Measurements from ENCODE around the gene C21orf58. TPM values are rescaled to one million over a fixed set of nuclear protein-coding genes. Genes with fewer than 3 reads are reported as not detected.

C21orf58 gene
- total RNA-seq, 2 experiments from 2014 or later: 27.4 to 33.0 TPM

- DNase-seq (no peak), ATAC-seq (no peak)
- no peaks in the 10 kb centered on the region for H3K4me1 Mint-ChIP-seq
- CTCF ChIA-PET: interaction anchor here (0.8 kb wide), 1 partner anchor 76 kb away, joined by 3 read pairs; no protein-coding TSS in a partner anchor
- H3K36me3 Mint-ChIP-seq (ENCODE audit: low read depth): peaks cover 45% of the 10 kb centered on the region
- intact Hi-C loops (cut with DNase I, micrococcal nuclease): no loop called here
- POLR2A ChIA-PET: no interaction called here
- no peak overlapping the region for H3K27ac Mint-ChIP-seq
- no peaks in the 10 kb centered on the region for H3K9me3 Mint-ChIP-seq (ENCODE audit: low read depth)
- H3K27me3 Mint-ChIP-seq: no peaks in the 10 kb centered on the region
- H3K4me3 Mint-ChIP-seq: no peak overlapping the region
Measured at GRCh38 chr21:46351476-46352163, 27.9 kb upstream of the C21orf58 start.

GRCh38 chr21:46350981-46351380 is 27.3 kb upstream of the C21orf58 start:
- Mint-ChIP-seq H3K27ac (no peak overlapping the region), H3K36me3 (ENCODE audit: low read depth) (peaks cover 46% of the 10 kb centered on the region), H3K4me3 (no peak overlapping the region), H3K9me3 (ENCODE audit: low read depth) (no peaks in the 10 kb centered on the region), H3K4me1 (no peaks in the 10 kb centered on the region), H3K27me3 (no peaks in the 10 kb centered on the region)
- no peak for ATAC-seq
- CTCF ChIA-PET: interaction anchor here (0.8 kb wide), 1 partner anchor 75 kb away, joined by 3 read pairs; no protein-coding TSS in a partner anchor
- POLR2A ChIA-PET: no interaction called here
- intact Hi-C loops (cut with DNase I, micrococcal nuclease): no loop called here
- no peak for DNase-seq

DNA sequence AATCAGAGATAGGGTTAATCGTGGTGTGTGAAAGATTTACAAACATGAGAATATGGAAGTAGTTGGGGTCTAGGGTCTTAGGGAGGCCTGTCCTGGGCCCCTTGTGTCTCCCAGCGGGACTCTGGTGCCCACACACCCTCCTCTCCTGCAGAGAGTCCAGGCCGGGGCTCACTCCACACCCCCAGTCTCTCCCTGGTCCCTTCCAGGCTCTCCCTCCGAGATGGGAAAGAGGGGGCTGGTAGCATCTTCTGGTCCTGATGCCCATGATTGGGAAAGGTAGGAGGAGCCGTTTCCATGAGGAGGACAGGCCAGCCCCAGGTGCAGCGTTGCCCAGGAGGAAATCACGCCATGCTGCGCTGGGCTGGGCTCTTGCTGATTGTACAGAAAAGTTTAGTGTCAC is 26.9 kb upstream of the C21orf58 start:
- DNase-seq (no peak), ATAC-seq (no peak)
- intact Hi-C loops (cut with DNase I, micrococcal nuclease): no loop called here
- no peak overlapping the region for H3K27ac Mint-ChIP-seq
- no peak overlapping the region for H3K4me3 Mint-ChIP-seq
- ChIA-PET POLR2A (no interaction called here), CTCF (no interaction called here)
- no peaks in the 10 kb centered on the region for H3K9me3 Mint-ChIP-seq (ENCODE audit: low read depth)
- H3K27me3 Mint-ChIP-seq: no peaks in the 10 kb centered on the region
- no peaks in the 10 kb centered on the region for H3K4me1 Mint-ChIP-seq
- peaks cover 50% of the 10 kb centered on the region for H3K36me3 Mint-ChIP-seq (ENCODE audit: low read depth)

DNA sequence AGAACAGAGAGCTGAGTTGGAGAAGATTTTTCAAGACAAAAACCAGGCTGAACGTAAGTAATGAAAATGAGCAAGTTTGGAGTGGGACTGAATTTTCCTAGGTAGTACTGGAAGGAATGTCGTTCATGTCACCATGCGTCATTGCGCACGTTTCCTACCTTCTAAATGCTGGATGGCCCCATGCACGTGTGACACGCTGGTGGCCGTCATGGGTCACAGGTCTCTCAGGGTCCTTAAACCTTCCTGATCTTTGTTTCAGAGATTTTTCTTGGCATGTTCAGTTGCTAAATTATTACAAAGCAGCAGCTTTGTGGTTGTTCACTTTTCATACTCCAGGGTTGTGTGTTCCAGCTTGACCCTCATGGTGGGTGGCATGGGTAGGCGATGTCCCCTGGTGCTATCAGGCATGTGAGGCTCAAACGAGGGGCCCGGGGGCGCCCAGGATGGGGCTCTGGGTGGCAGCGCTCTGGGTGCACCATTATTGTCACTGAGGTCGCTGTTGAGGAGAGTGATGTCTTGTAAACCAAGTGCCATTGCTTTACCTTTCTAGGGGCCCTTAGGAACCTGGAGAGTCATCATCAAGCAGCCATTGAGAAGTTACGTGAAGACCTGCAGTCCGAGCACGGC is 25.6 kb upstream of the C21orf58 start:
- no peak for ATAC-seq

DNA sequence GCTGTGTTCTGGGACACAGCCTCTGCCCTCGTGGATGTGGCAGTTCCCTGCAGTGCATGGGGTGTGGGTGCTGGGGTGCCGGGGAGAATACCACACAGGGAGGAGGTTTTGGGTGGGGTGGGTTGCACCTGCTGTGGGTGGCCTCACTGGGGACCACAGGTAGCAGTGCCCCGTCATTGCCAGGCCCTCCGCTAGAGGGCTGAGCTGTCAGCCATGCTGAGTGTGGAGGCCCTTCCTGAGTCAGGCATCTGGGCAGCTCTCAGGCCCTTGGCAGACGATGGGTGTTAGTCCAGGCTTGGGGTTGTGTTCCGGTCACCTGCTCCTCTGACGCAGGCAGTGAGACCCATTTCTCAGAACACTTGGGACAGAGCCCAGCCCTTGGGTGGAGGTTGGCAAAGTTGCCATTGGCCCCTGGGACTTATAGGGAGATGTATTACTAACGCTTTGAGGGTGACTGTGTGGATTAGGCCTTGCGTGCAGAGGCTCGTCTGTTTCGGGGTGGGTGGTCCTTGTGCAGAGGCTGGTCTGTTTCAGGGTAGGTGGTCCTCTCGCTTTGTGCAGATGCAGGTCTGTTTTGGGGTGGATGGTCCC is 24.2 kb upstream of the C21orf58 start:
- Mint-ChIP-seq H3K27ac (no peak overlapping the region), H3K4me3 (no peak overlapping the region), H3K4me1 (peaks cover 2% of the 10 kb centered on the region), H3K27me3 (no peaks in the 10 kb centered on the region), H3K9me3 (ENCODE audit: low read depth) (no peaks in the 10 kb centered on the region), H3K36me3 (ENCODE audit: low read depth) (peaks cover 36% of the 10 kb centered on the region)
- CTCF ChIA-PET: no interaction called here
- POLR2A ChIA-PET: no interaction called here
- intact Hi-C loops (cut with DNase I, micrococcal nuclease): no loop called here
- ATAC-seq (no peak), DNase-seq (no peak)

More for the DNA sequence above, 25.6 kb upstream of the C21orf58 start:
- no peak for DNase-seq
- Mint-ChIP-seq H3K36me3 (ENCODE audit: low read depth) (peaks cover 45% of the 10 kb centered on the region), H3K4me1 (no peaks in the 10 kb centered on the region), H3K4me3 (no peak overlapping the region), H3K9me3 (ENCODE audit: low read depth) (no peaks in the 10 kb centered on the region), H3K27me3 (no peaks in the 10 kb centered on the region), H3K27ac (no peak overlapping the region)
- intact Hi-C loops (cut with DNase I, micrococcal nuclease): no loop called here
- ChIA-PET CTCF (no interaction called here), POLR2A (no interaction called here)

GRCh38 chr21:46347203-46347550 is 23.5 kb upstream of the C21orf58 start:
- no peak overlapping the region for H3K27ac Mint-ChIP-seq
- no peak overlapping the region for H3K4me3 Mint-ChIP-seq
- no peaks in the 10 kb centered on the region for H3K9me3 Mint-ChIP-seq (ENCODE audit: low read depth)
- CTCF ChIA-PET: no interaction called here
- H3K36me3 Mint-ChIP-seq (ENCODE audit: low read depth): peaks cover 38% of the 10 kb centered on the region
- no peaks in the 10 kb centered on the region for H3K27me3 Mint-ChIP-seq
- ATAC-seq (no peak), DNase-seq (no peak)
- peaks cover 2% of the 10 kb centered on the region for H3K4me1 Mint-ChIP-seq
- intact Hi-C loops (cut with DNase I, micrococcal nuclease): no loop called here
- POLR2A ChIA-PET: no interaction called here

- H3K27me3 Mint-ChIP-seq: no peaks in the 10 kb centered on the region
- CTCF ChIA-PET: no interaction called here
Measured at GRCh38 chr21:46346296-46347202, 22.9 kb upstream of the C21orf58 start.

DNA sequence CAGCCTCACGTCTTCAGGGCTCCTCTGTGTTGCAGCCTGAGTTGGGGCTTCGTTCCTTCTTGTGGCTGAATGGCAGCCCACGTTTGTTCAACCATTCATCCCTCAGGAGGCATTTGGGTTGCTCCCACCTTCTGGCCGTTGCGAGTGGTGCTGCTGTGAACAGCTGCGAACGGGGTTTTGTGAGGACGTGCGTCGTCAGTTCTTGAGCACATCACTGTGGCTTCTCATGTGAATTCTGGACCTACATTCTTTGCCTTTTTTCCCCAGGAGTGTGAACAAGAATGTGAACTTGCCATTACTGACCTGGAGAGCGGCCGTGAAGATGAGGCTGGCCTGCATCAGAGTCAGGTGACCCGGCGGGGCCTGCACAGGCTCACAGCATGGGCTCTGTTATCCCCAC is 22.2 kb upstream of the C21orf58 start:
- intact Hi-C loops (cut with DNase I, micrococcal nuclease): no loop called here
- ChIA-PET POLR2A (no interaction called here), CTCF (no interaction called here)
- Mint-ChIP-seq H3K4me1 (peaks cover 2% of the 10 kb centered on the region), H3K9me3 (ENCODE audit: low read depth) (no peaks in the 10 kb centered on the region), H3K27ac (no peak overlapping the region), H3K27me3 (no peaks in the 10 kb centered on the region), H3K4me3 (no peak overlapping the region), H3K36me3 (ENCODE audit: low read depth) (peaks cover 34% of the 10 kb centered on the region)
- ATAC-seq (no peak), DNase-seq (no peak)

More at GRCh38 chr21:46346296-46347202, 22.9 kb upstream of the C21orf58 start:
- Mint-ChIP-seq H3K4me1 (peaks cover 2% of the 10 kb centered on the region), H3K4me3 (no peak overlapping the region), H3K27ac (no peak overlapping the region), H3K36me3 (ENCODE audit: low read depth) (peaks cover 38% of the 10 kb centered on the region), H3K9me3 (ENCODE audit: low read depth) (no peaks in the 10 kb centered on the region)
- DNase-seq (no peak), ATAC-seq (no peak)
- POLR2A ChIA-PET: no interaction called here
- intact Hi-C loops (cut with DNase I, micrococcal nuclease): no loop called here

GRCh38 chr21:46344219-46344915 is 20.7 kb upstream of the C21orf58 start:
- Mint-ChIP-seq H3K27ac (no peak overlapping the region), H3K4me1 (peaks cover 2% of the 10 kb centered on the region), H3K27me3 (no peaks in the 10 kb centered on the region), H3K36me3 (ENCODE audit: low read depth) (peaks cover 34% of the 10 kb centered on the region), H3K9me3 (ENCODE audit: low read depth) (no peaks in the 10 kb centered on the region), H3K4me3 (no peak overlapping the region)
- ChIA-PET POLR2A (no interaction called here), CTCF (no interaction called here)
- no peak for DNase-seq
- intact Hi-C loops (cut with DNase I, micrococcal nuclease): no loop called here
- ATAC-seq: no peak

- Mint-ChIP-seq H3K36me3 (ENCODE audit: low read depth) (peaks cover 44% of the 10 kb centered on the region), H3K4me3 (no peak overlapping the region), H3K27me3 (no peaks in the 10 kb centered on the region), H3K27ac (no peak overlapping the region), H3K4me1 (peaks cover 2% of the 10 kb centered on the region), H3K9me3 (ENCODE audit: low read depth) (no peaks in the 10 kb centered on the region)
- POLR2A ChIA-PET: no interaction called here
- DNase-seq: no peak
- intact Hi-C loops (cut with DNase I, micrococcal nuclease): no loop called here
- ATAC-seq: no peak
- CTCF ChIA-PET: no interaction called here
Measured at GRCh38 chr21:46340998-46341397, 17.3 kb upstream of the C21orf58 start.

DNA sequence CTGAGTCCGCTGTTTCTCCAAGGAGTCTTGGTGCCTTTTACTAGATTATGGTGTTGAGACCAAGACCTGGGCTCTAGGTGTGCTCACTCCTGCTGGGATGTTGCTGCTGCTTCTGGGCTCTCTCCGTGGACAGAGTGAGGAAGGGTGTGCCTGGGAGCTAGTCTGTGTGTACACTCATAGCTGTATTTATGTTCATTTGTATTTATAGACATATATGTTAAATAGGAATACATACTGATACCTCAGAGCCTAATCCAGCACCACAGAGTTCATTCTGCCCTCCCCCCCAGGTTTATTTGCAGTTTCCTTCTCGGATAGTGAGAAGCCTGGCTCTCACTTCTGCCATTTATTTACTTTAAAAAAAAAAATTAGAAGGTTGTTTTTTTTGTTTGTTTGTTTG is 12.9 kb upstream of the C21orf58 start:
- POLR2A ChIA-PET: no interaction called here
- Mint-ChIP-seq H3K36me3 (ENCODE audit: low read depth) (peaks cover 54% of the 10 kb centered on the region), H3K4me1 (no peaks in the 10 kb centered on the region), H3K9me3 (ENCODE audit: low read depth) (no peaks in the 10 kb centered on the region), H3K27ac (no peak overlapping the region), H3K4me3 (no peak overlapping the region), H3K27me3 (no peaks in the 10 kb centered on the region)
- CTCF ChIA-PET: no interaction called here
- ATAC-seq (no peak), DNase-seq (no peak)
- intact Hi-C loops (cut with DNase I, micrococcal nuclease): no loop called here

All from activated CD4-positive, alpha-beta T cell treated with anti-CD3 and anti-CD28 coated beads for 36 hours (primary cell).